Uterus (tissue), 2 donors: ENCODE data around the gene DHX40.

Experiments
- POLR2A ChIP-seq, 2 donors: fragments of 450-650 bp; IDR thresholded peaks; one replicate each; pipeline ENCODE4 v1.6.1; 2016; ENCODE audit warnings: antibody characterized with exemption in 2 of 2, mild to moderate bottlenecking in 1 of 2, moderate library complexity in 1 of 2
- TF ChIP-seq, protein P1 (sequence below), 4 experiments: fragments of 200-600 bp in 2 of 4; fragments of 450-650 bp in 2 of 4; sonication (generic) in 2 of 4; IDR thresholded peaks; one replicate each; pipeline ENCODE4 v1.5.1; 2016 to 2019; ENCODE audit warnings: antibody characterized with exemption in 4 of 4, mild to moderate bottlenecking in 2 of 4, moderate library complexity in 1 of 4

DNA sequence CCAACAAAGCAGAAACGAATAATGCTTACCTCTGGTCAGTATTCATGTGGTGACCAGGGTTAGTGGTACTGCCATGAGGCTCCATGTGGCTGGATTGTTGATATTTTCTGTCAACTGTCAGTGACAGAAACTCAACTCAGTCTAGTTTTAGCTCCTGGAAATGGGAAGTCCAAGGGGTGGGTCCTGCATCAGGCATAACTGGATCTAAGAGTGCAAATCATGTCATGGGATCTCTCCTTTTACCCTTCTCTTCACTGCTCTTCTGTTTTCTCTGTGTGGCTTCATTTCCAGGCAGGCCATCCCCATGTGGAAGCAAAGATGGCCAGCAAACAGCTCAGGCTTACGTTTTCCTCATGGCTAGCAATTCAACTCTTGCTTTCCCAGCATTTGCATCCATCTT lies 39.0 kb upstream of the DHX40 start:
- TF ChIP-seq, protein P1, sequence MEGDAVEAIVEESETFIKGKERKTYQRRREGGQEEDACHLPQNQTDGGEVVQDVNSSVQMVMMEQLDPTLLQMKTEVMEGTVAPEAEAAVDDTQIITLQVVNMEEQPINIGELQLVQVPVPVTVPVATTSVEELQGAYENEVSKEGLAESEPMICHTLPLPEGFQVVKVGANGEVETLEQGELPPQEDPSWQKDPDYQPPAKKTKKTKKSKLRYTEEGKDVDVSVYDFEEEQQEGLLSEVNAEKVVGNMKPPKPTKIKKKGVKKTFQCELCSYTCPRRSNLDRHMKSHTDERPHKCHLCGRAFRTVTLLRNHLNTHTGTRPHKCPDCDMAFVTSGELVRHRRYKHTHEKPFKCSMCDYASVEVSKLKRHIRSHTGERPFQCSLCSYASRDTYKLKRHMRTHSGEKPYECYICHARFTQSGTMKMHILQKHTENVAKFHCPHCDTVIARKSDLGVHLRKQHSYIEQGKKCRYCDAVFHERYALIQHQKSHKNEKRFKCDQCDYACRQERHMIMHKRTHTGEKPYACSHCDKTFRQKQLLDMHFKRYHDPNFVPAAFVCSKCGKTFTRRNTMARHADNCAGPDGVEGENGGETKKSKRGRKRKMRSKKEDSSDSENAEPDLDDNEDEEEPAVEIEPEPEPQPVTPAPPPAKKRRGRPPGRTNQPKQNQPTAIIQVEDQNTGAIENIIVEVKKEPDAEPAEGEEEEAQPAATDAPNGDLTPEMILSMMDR (IDR thresholded peaks at IDR 0.05) = no peak
- no peak for TF ChIP-seq POLR2A (IDR thresholded peaks at IDR 0.05)
